Lung (tissue), 12 donors: ENCODE data around the gene DBX2. TPM values are rescaled to one million over a fixed set of nuclear protein-coding genes. Genes with fewer than 3 reads are reported as not detected.
A peak's percentile ranks its signal among the peaks of the same experiment; 100 is the strongest.
"Not testable (repeated sequence)": the region's sequence is repeated elsewhere in the genome, so short reads cannot be mapped to it uniquely, and the experiment has no call there.

Source experiments
- ATAC-seq: fragments of 200-7000 bp; cut with Tn5 transposase; one replicate; pipeline ENCODE4 v1.9.1; 2020; ENCODE audit warnings: moderate number of reproducible peaks; ENCODE audit not compliant: insufficient read depth, low FRiP score
- DNase-seq, 3 donors: peaks; one replicate each; pipeline ENCODE4 v3.0.0-alpha.2; 2013 to 2017
- H3K27ac ChIP-seq, 2 donors: one replicate each; pipeline ENCODE4 v1.5.1; 2013; ENCODE audit warnings: mild to moderate bottlenecking in 2 of 2, moderate library complexity in 2 of 2, control low read depth in 1 of 2, inconsistent platforms in 1 of 2, low read depth in 1 of 2, low read length in 1 of 2
- H3K27me3 ChIP-seq, 3 donors: one replicate each; pipeline ENCODE4 v1.5.1; 2013; ENCODE audit warnings: low read length in 2 of 3; ENCODE audit not compliant: control insufficient read depth in 3 of 3, insufficient read depth in 3 of 3
- H3K36me3 ChIP-seq, 4 donors: one replicate each; pipeline ENCODE4 v1.5.1; 2013; ENCODE audit warnings: low read length in 4 of 4, mild to moderate bottlenecking in 1 of 4, moderate library complexity in 1 of 4; ENCODE audit not compliant: control insufficient read depth in 4 of 4, insufficient read depth in 4 of 4
- H3K4me1 ChIP-seq, 5 donors: one replicate each; pipeline ENCODE4 v1.5.1; 2013; ENCODE audit warnings: low read length in 5 of 5, mild to moderate bottlenecking in 2 of 5, moderate library complexity in 1 of 5; ENCODE audit not compliant: control insufficient read depth in 5 of 5, insufficient read depth in 5 of 5
- H3K4me3 ChIP-seq: one replicate; pipeline ENCODE4 v1.5.1; 2013; ENCODE audit warnings: mild to moderate bottlenecking, control low read depth, moderate library complexity
- H3K9ac ChIP-seq, 2 donors: one replicate each; pipeline ENCODE4 v1.5.1; 2013; ENCODE audit warnings: low read length in 2 of 2, control low read depth in 1 of 2; ENCODE audit not compliant: insufficient read depth in 1 of 2
- H3K9me3 ChIP-seq, 4 donors: one replicate each; pipeline ENCODE4 v1.5.1; 2013; ENCODE audit warnings: low read length in 3 of 4, mild to moderate bottlenecking in 1 of 4, moderate library complexity in 1 of 4; ENCODE audit not compliant: control insufficient read depth in 4 of 4, insufficient read depth in 3 of 4
- WGBS, 2 donors: extraction: QIAGEN DNeasy Blood & Tissue Kit; methylation state at CpG; one replicate each; pipeline ENCODE4 v1.1.7; 2013; 5-methylcytosine and 5-hydroxymethylcytosine counted together
- polyA plus RNA-seq, 2 donors: library from polyadenylated mRNA; stranded (reverse); fragments of 200-250 nt; gene quantifications; one replicate each; pipeline ENCODE4 v1.2.1, GENCODE V29; 2013
- total RNA-seq, 2 donors: library from RNA; depleted of rRNA in 1 of 2; stranded (reverse); fragments of >200 nt in 1 of 2; gene quantifications; one replicate each; pipeline ENCODE4 v1.2.1, GENCODE V29; 2014 to 2021
- TF ChIP-seq, protein P1 (sequence below): IDR thresholded peaks from 2 replicates; pipeline ENCODE4 v1.5.1; 2012; ENCODE audit warnings: mild to moderate bottlenecking; ENCODE audit errors: control extremely low read depth, extremely low read depth
- donor health status: control.
- donor health status: control.
- donor health status: Bipolar disorder and iron deficiency.
- donor health status: healthy.
- donor health status: DM: yes; HTN: yes; CAD: no.

The DBX2 gene
- total and polyA plus RNA-seq, 4 donors = 0.01 TPM; not detected in 3

DNA sequence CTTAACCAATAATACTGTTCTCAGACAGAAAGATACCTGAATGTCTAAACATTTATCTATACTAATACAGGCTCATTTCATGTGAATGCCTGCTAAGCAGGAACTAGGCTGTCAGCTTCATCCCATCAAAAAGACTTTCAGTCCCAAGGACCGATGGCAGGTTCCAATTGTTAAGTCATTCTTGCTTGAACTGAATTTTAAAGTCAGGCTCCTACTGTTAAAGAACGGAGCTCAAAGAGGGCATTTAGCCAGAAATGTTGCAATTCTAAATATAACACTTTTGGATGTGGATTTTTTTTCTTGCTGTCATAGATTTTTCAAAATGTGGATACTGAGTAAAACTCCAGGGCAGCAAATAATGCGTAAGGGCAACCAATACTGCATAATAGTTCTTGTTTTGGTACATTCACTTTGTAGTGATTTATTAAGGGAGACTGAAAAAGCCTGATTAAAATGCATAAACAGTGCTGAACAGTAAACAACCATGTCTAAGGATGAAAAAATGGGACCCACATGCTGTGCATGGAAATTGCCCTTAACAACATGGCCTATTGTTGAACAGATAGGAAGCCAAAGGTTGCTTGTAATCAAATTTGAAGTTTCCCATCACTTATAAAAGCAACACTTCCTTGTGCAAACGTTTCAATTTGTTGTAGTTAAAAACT lies 38.6 kb upstream of the DBX2 start:
- DNase-seq (peak in 2 of 3 donors; percentile 45 to 57), ATAC-seq (no peak)
- H3K9me3 ChIP-seq = peaks cover 0 to 3% (median 0%) of the 10 kb centered on the region in 4 donors
- no peaks in the 10 kb centered on the region for H3K27me3 ChIP-seq
- H3K9ac ChIP-seq = no peak overlapping the region
- H3K4me3 ChIP-seq = no peak overlapping the region
- H3K4me1 ChIP-seq = no peaks in the 10 kb centered on the region
- 47 to 59% methylated on average over 4 of the region's 4 CpGs for WGBS, 2 donors
- H3K36me3 ChIP-seq = no peaks in the 10 kb centered on the region
- H3K27ac ChIP-seq = no peak overlapping the region
- TF ChIP-seq, protein P1, sequence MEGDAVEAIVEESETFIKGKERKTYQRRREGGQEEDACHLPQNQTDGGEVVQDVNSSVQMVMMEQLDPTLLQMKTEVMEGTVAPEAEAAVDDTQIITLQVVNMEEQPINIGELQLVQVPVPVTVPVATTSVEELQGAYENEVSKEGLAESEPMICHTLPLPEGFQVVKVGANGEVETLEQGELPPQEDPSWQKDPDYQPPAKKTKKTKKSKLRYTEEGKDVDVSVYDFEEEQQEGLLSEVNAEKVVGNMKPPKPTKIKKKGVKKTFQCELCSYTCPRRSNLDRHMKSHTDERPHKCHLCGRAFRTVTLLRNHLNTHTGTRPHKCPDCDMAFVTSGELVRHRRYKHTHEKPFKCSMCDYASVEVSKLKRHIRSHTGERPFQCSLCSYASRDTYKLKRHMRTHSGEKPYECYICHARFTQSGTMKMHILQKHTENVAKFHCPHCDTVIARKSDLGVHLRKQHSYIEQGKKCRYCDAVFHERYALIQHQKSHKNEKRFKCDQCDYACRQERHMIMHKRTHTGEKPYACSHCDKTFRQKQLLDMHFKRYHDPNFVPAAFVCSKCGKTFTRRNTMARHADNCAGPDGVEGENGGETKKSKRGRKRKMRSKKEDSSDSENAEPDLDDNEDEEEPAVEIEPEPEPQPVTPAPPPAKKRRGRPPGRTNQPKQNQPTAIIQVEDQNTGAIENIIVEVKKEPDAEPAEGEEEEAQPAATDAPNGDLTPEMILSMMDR = no peak

DNA sequence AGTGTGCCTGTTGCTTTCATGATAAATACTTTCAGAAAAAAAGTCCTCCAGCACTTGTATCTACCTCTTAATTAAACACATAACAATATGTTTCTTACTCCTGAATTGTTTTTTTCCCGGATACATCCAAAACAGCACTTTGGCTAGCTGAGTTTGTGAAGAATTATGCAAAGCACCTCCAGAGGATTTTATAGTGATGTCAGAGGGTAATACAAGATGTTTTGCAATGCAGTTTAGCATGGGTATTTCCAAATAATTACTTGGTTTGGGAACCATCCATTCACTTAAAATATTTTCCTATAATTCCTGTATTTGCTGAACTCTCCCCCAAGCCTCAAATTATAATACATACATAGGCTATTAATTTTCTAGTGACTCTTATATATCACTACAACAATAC lies 37.7 kb upstream of the DBX2 start:
- no peak for ATAC-seq
- no peaks in the 10 kb centered on the region for H3K36me3 ChIP-seq

DNA sequence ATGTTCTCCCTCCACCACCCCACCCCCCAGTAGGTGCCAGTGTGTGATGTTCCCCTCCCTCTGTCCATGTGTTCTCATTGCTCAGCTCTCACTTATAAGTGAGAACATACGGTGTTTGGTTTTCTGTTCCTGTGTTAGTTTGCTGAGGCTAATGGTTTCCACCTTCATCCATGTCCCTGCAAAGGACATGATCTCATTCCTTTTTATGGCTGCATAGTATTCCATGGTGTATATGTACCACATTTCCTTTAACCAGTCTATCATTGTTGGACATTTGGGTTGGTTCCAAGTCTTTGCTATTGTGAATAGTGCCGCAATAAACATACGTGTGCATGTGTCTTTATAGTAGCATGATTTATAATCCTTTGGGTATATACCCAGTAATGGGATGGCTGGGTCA lies 33.3 kb upstream of the DBX2 start:
- not testable (repeated sequence) for H3K27ac ChIP-seq, H3K9me3 ChIP-seq, H3K4me3 ChIP-seq, H3K9ac ChIP-seq, H3K36me3 ChIP-seq, H3K27me3 ChIP-seq, DNase-seq, ATAC-seq, H3K4me1 ChIP-seq
- whole genome bisulfite sequencing, 2 donors = 95 to 97% methylated on average over 3 of the region's 3 CpGs

More for the DNA sequence above, 37.7 kb upstream of the DBX2 start:
- Histone ChIP-seq H3K27ac (no peak overlapping the region), H3K4me3 (no peak overlapping the region), H3K9ac (no peak overlapping the region), H3K27me3 (no peaks in the 10 kb centered on the region), H3K9me3 (peaks cover 0 to 3% (median 0%) of the 10 kb centered on the region in 4 donors), H3K4me1 (no peaks in the 10 kb centered on the region)
- TF ChIP-seq, protein P1 = no peak
- 88 to 92% methylated on average over 1 of the region's 1 CpG for WGBS, 2 donors
- DNase-seq = no peak

DNA sequence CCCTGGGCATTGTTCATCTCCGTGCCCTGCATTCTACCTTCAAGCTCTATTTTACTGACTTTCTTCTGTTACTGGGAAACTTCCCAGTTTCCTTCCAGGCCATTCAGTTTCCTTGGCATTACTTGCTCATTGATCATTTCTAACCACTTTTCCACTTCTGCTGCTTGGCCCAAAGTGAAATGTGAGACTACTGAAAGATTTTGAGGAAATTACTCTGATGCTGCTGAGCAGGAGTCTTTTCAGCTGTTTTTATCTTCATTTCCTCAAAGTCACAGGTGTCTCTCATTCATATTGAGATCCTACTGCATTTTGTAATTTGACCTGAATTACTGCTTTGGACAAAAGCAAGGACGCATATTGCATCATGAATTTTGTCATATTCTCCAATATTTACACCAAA lies 26.4 kb upstream of the DBX2 start:
- WGBS, 2 donors = 76% methylated on average over 2 of the region's 2 CpGs
- Histone ChIP-seq H3K4me3 (no peak overlapping the region), H3K27ac (no peak overlapping the region), H3K9me3 (no peaks in the 10 kb centered on the region), H3K27me3 (no peaks in the 10 kb centered on the region), H3K36me3 (no peaks in the 10 kb centered on the region), H3K9ac (no peak overlapping the region), H3K4me1 (no peaks in the 10 kb centered on the region)
- ATAC-seq = no peak
- DNase-seq = no peak
- TF ChIP-seq, protein P1 = no peak
